HepG2 (cell line): ENCODE measurements around the gene MEMO1. TPM values are rescaled to one million over a fixed set of nuclear protein-coding genes. Genes with fewer than 3 reads are reported as not detected.

Experiments
- CBFB ChIP-seq: sonication (generic); formaldehyde crosslinking; IDR thresholded peaks from 2 replicates; pipeline ENCODE4 v1.4.0; 2020; ENCODE audit warnings: missing genetic modification reagents
- CBX5 ChIP-seq: sonication (generic); formaldehyde crosslinking; IDR thresholded peaks from 2 replicates; pipeline ENCODE4 v1.4.0; 2020; ENCODE audit warnings: missing genetic modification reagents, borderline replicate concordance
- EHMT2 ChIP-seq: fragments of 200-600 bp; sonication (generic); IDR thresholded peaks from 2 replicates; pipeline ENCODE4 v1.7.0; 2017; ENCODE audit warnings: antibody characterized with exemption, low read depth, low read length, borderline replicate concordance
- HNRNPLL ChIP-seq: fragments of 200-400 bp; formaldehyde crosslinking; IDR thresholded peaks from 2 replicates; pipeline ENCODE4 v1.6.1; 2017; ENCODE audit warnings: mild to moderate bottlenecking, low read depth, low read length; ENCODE audit not compliant: poor library complexity, severe bottlenecking
- KDM1A ChIP-seq: IDR thresholded peaks from 2 replicates; pipeline ENCODE4 v1.6.1; 2016; ENCODE audit warnings: missing compliant biosample characterization
- KDM6A ChIP-seq: IDR thresholded peaks from 2 replicates; pipeline ENCODE4 v1.6.1; 2016; ENCODE audit warnings: low read depth
- KLF9 ChIP-seq: IDR thresholded peaks from 2 replicates; pipeline ENCODE4 v1.6.1; 2016; ENCODE audit warnings: low read depth
- KMT2B ChIP-seq: IDR thresholded peaks from 2 replicates; pipeline ENCODE4 v1.6.1; 2016; ENCODE audit warnings: missing genetic modification reagents, missing compliant biosample characterization
- MED8 ChIP-seq: sonication (generic); formaldehyde crosslinking; IDR thresholded peaks from 2 replicates; pipeline ENCODE4 v1.8.1; 2023; ENCODE audit warnings: mild to moderate bottlenecking, missing genetic modification reagents; ENCODE audit not compliant: insufficient replicate concordance
- NFYB ChIP-seq: sonication (generic); formaldehyde crosslinking; IDR thresholded peaks from 2 replicates; pipeline ENCODE4 v1.4.0; 2020; ENCODE audit warnings: missing genetic modification reagents
- NPAS2 ChIP-seq: sonication (generic); formaldehyde crosslinking; IDR thresholded peaks from 2 replicates; pipeline ENCODE4 v1.8.0; 2022; ENCODE audit warnings: mild to moderate bottlenecking, missing genetic modification reagents, borderline replicate concordance
- NR3C1 ChIP-seq: sonication (generic); formaldehyde crosslinking; IDR thresholded peaks from 2 replicates; pipeline ENCODE4 v1.4.0; 2020; ENCODE audit warnings: missing genetic modification reagents
- SALL2 ChIP-seq: sonication (generic); formaldehyde crosslinking; IDR thresholded peaks from 2 replicates; pipeline ENCODE4 v1.8.1; 2023; ENCODE audit warnings: mild to moderate bottlenecking, missing genetic modification reagents, inconsistent platforms
- STAT5B ChIP-seq: sonication (generic); formaldehyde crosslinking; IDR thresholded peaks from 2 replicates; pipeline ENCODE4 v1.4.0; 2020; ENCODE audit warnings: missing genetic modification reagents
- ZNF121 ChIP-seq: sonication (generic); formaldehyde crosslinking; IDR thresholded peaks from 2 replicates; pipeline ENCODE4 v1.5.0; 2020; ENCODE audit warnings: mild to moderate bottlenecking, missing genetic modification reagents
- ZNF143 ChIP-seq: sonication (generic); formaldehyde crosslinking; IDR thresholded peaks from 2 replicates; pipeline ENCODE4 v1.4.0; 2020; ENCODE audit warnings: missing genetic modification reagents
- ZNF431 ChIP-seq: sonication (generic); formaldehyde crosslinking; IDR thresholded peaks from 2 replicates; pipeline ENCODE4 v1.9.0; 2022; ENCODE audit warnings: missing genetic modification reagents, low read depth, mild to moderate bottlenecking, borderline replicate concordance
- ZNF550 ChIP-seq: sonication (generic); formaldehyde crosslinking; IDR thresholded peaks from 2 replicates; pipeline ENCODE4 v1.4.0; 2020; ENCODE audit warnings: mild to moderate bottlenecking, missing genetic modification reagents, borderline replicate concordance
- ZNF713 ChIP-seq: sonication (generic); formaldehyde crosslinking; IDR thresholded peaks from 2 replicates; pipeline ENCODE4 v1.4.0; 2020; ENCODE audit warnings: mild to moderate bottlenecking, missing genetic modification reagents
- ZNF746 ChIP-seq: sonication (generic); formaldehyde crosslinking; IDR thresholded peaks from 2 replicates; pipeline ENCODE4 v1.8.0; 2022; ENCODE audit warnings: mild to moderate bottlenecking, missing genetic modification reagents
- polyA plus RNA-seq, 8 experiments: library from polyadenylated mRNA; depleted of rRNA in 3 of 8; stranded (reverse) in 7 of 8; unstranded in 1 of 8; fragments of >200 nt; fragmentation: Illumina TruSeq in 4 of 8; extraction: Trizol in 4 of 8; gene quantifications; 2 replicates each; pipeline versions ENCODE4 v1.2.1 to v1.2.3, GENCODE V29; 2011 to 2016; ENCODE audit warnings: low read depth in 4 of 8, missing spikeins in 1 of 8, mixed read lengths in 1 of 8; ENCODE audit not compliant: insufficient read depth in 1 of 8
- total RNA-seq, 5 experiments: library from RNA; depleted of rRNA; stranded (reverse); fragments of >200 nt; fragmentation: Illumina TruSeq; extraction: Trizol; gene quantifications; 2 replicates each; pipeline ENCODE4 v1.2.3, GENCODE V29; 2016; ENCODE audit warnings: low read depth in 1 of 5
- TF ChIP-seq, protein P1 (sequence below): sonication (generic); formaldehyde crosslinking; IDR thresholded peaks from 2 replicates; pipeline ENCODE4 v1.4.0; 2020; ENCODE audit warnings: low read depth, mild to moderate bottlenecking, missing genetic modification reagents
- TF ChIP-seq, protein P2 (sequence below): sonication (generic); formaldehyde crosslinking; IDR thresholded peaks from 2 replicates; pipeline ENCODE4 v1.8.0; 2022; ENCODE audit warnings: missing genetic modification reagents, mild to moderate bottlenecking, moderate library complexity, borderline replicate concordance
- TF ChIP-seq, protein P3 (sequence below): IDR thresholded peaks from 2 replicates; pipeline ENCODE4 v1.6.1; 2016; ENCODE audit warnings: mild to moderate bottlenecking, missing biosample characterization, missing genetic modification reagents
- TF ChIP-seq, protein P4 (sequence below): sonication (generic); formaldehyde crosslinking; IDR thresholded peaks from 2 replicates; pipeline ENCODE4 v1.4.0; 2020; ENCODE audit warnings: mild to moderate bottlenecking, low read depth, missing genetic modification reagents
- TF ChIP-seq, protein P5 (sequence below): sonication (generic); formaldehyde crosslinking; IDR thresholded peaks from 2 replicates; pipeline ENCODE4 v1.4.0; 2020; ENCODE audit warnings: mild to moderate bottlenecking, missing genetic modification reagents

The MEMO1 gene
- total and polyA plus RNA-seq, 2 of the 13 experiments (the other 11 are each of a cell fraction or from before 2014, with no cell fraction given) = 69.8 to 81.6 TPM

DNA sequence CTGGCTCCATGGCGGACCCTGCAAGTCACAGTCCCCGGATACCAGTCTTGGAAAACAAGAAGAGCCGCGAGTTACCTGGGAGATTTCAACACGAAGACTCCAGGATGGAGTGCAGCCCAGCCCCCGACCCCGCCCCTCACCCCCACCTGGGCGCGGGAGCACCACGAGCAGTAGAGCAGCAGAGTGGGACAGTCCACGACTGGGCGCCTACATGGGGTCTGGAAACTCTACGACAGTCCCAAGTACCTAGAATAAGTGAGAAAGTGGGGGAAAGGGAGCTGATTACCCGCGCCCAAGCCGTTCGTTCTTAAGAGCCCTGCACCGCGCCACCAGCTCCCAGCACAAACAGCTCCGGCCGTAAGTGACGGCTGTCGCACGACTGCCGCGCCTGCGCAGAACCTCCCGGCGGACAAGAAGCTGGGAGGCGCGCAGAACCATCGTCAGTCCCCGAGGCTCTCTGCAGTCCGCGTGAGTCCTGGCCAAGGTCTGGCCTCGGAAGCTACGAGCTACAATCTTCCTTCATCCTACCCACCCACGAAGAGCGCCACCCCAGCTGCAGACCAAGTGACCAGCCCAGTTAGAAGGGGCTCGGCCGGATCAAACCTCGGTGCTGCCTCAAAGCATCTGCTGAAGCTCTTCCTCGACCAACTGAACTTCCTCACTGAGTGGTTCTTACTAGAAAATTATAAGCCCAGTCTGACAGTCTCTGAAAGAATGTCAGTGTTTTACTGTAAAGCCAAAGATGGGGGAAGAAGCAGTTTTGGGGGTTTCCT lies 28.8 kb upstream of the MEMO1 start, which contains the start of gene DPY30 (continued):
- TF ChIP-seq ZNF431 (CRISPR knock-in tag) (no peak), ZNF121 (CRISPR knock-in tag) (peak; percentile 56; the same call in 1 of the 2 replicates), NPAS2 (CRISPR knock-in tag) (no peak), EHMT2 (no peak), MED8 (peak; percentile 72), KLF9 (CRISPR knock-in tag) (peak; percentile 92; the same call in 1 of the 2 replicates), STAT5B (CRISPR knock-in tag) (peak; percentile 80; the same call in 1 of the 2 replicates), ZNF746 (CRISPR knock-in tag) (peak; percentile 68; the same call in 1 of the 2 replicates), KDM1A (CRISPR knock-in tag) (no peak), KMT2B (CRISPR knock-in tag) (peak; percentile 97), CBFB (CRISPR knock-in tag) (no peak), HNRNPLL (peak; percentile 87), SALL2 (CRISPR knock-in tag) (peak; percentile 97), ZNF713 (CRISPR knock-in tag) (peak; percentile 86; the same call in 1 of the 2 replicates), ZNF550 (no peak), NR3C1 (CRISPR knock-in tag) (no peak), CBX5 (CRISPR knock-in tag) (no peak; the same call in 1 of the 2 replicates), KDM6A (CRISPR knock-in tag) (no peak), ZNF143 (CRISPR knock-in tag) (peak; percentile 76), NFYB (no peak)
- TF ChIP-seq, protein P1, sequence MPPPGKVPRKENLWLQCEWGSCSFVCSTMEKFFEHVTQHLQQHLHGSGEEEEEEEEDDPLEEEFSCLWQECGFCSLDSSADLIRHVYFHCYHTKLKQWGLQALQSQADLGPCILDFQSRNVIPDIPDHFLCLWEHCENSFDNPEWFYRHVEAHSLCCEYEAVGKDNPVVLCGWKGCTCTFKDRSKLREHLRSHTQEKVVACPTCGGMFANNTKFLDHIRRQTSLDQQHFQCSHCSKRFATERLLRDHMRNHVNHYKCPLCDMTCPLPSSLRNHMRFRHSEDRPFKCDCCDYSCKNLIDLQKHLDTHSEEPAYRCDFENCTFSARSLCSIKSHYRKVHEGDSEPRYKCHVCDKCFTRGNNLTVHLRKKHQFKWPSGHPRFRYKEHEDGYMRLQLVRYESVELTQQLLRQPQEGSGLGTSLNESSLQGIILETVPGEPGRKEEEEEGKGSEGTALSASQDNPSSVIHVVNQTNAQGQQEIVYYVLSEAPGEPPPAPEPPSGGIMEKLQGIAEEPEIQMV (CRISPR knock-in tag) = peak; percentile 95
- TF ChIP-seq, protein P2, sequence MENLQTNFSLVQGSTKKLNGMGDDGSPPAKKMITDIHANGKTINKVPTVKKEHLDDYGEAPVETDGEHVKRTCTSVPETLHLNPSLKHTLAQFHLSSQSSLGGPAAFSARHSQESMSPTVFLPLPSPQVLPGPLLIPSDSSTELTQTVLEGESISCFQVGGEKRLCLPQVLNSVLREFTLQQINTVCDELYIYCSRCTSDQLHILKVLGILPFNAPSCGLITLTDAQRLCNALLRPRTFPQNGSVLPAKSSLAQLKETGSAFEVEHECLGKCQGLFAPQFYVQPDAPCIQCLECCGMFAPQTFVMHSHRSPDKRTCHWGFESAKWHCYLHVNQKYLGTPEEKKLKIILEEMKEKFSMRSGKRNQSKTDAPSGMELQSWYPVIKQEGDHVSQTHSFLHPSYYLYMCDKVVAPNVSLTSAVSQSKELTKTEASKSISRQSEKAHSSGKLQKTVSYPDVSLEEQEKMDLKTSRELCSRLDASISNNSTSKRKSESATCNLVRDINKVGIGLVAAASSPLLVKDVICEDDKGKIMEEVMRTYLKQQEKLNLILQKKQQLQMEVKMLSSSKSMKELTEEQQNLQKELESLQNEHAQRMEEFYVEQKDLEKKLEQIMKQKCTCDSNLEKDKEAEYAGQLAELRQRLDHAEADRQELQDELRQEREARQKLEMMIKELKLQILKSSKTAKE (CRISPR knock-in tag) = no peak
- TF ChIP-seq, protein P3, sequence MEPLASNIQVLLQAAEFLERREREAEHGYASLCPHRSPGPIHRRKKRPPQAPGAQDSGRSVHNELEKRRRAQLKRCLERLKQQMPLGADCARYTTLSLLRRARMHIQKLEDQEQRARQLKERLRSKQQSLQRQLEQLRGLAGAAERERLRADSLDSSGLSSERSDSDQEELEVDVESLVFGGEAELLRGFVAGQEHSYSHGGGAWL = peak; percentile 92
- TF ChIP-seq, protein P4, sequence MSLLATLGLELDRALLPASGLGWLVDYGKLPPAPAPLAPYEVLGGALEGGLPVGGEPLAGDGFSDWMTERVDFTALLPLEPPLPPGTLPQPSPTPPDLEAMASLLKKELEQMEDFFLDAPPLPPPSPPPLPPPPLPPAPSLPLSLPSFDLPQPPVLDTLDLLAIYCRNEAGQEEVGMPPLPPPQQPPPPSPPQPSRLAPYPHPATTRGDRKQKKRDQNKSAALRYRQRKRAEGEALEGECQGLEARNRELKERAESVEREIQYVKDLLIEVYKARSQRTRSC (CRISPR knock-in tag) = no peak
- TF ChIP-seq, protein P5, sequence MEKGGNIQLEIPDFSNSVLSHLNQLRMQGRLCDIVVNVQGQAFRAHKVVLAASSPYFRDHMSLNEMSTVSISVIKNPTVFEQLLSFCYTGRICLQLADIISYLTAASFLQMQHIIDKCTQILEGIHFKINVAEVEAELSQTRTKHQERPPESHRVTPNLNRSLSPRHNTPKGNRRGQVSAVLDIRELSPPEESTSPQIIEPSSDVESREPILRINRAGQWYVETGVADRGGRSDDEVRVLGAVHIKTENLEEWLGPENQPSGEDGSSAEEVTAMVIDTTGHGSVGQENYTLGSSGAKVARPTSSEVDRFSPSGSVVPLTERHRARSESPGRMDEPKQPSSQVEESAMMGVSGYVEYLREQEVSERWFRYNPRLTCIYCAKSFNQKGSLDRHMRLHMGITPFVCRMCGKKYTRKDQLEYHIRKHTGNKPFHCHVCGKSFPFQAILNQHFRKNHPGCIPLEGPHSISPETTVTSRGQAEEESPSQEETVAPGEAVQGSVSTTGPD (CRISPR knock-in tag) = no peak
